Vagina (tissue), 2 donors: Measurements from ENCODE around the gene ZNF488. TPM values are rescaled to one million over a fixed set of nuclear protein-coding genes. Genes with fewer than 3 reads are reported as not detected.

ENCODE experiments used
- DNase-seq, 2 donors: peaks; one replicate each; pipeline ENCODE4 v3.0.0-alpha.2; 2017; ENCODE audit errors: extremely low spot score in 2 of 2
- H3K27ac ChIP-seq: fragments of 200-600 bp; sonication (generic); one replicate; pipeline ENCODE4 v1.5.1; 2019
- H3K27me3 ChIP-seq: fragments of 200-600 bp; sonication (generic); one replicate; pipeline ENCODE4 v1.5.1; 2019
- H3K36me3 ChIP-seq, 2 donors: fragments of 200-600 bp; sonication (generic); one replicate each; pipeline ENCODE4 v1.5.1; 2017 to 2019
- H3K4me1 ChIP-seq: fragments of 200-600 bp; sonication (generic); one replicate; pipeline ENCODE4 v1.5.1; 2019
- H3K4me3 ChIP-seq, 2 donors: fragments of 200-600 bp; sonication (generic); 1 replicate in 1 of 2; 2 replicates in 1 of 2; pipeline ENCODE4 v1.5.1; 2016 to 2019
- H3K9me3 ChIP-seq: fragments of 200-600 bp; sonication (generic); one replicate; pipeline ENCODE4 v1.5.1; 2019
- POLR2A ChIP-seq, 2 donors: fragments of 450-650 bp; IDR thresholded peaks; one replicate each; pipeline ENCODE4 v1.6.1; 2017; ENCODE audit warnings: antibody characterized with exemption in 2 of 2, mild to moderate bottlenecking in 2 of 2, moderate library complexity in 2 of 2
- POLR2AphosphoS5 ChIP-seq, 2 donors: sonication (generic); formaldehyde crosslinking; IDR thresholded peaks; one replicate each; pipeline ENCODE4 v1.9.0; 2017; ENCODE audit warnings: antibody characterized with exemption in 2 of 2, mild to moderate bottlenecking in 2 of 2, low read depth in 1 of 2; ENCODE audit not compliant: insufficient read depth in 1 of 2
- intact Hi-C: fragments of 100-400 bp; cut with DNase I; formaldehyde crosslinking; loops from one replicate; pipeline ENCODE4 v1.15.1; 2023
- total RNA-seq: library from RNA; depleted of rRNA; stranded (reverse); fragments of >200 nt; gene quantifications from one replicate; pipeline ENCODE4 v1.2.3, GENCODE V29; 2016
- TF ChIP-seq, protein P1 (sequence below), 3 experiments: fragments of 450-650 bp in 2 of 3; fragments of 200-600 bp in 1 of 3; sonication (generic) in 1 of 3; IDR thresholded peaks; one replicate each; pipeline ENCODE4 v1.5.1; 2017 to 2019; ENCODE audit warnings: antibody characterized with exemption in 3 of 3, mild to moderate bottlenecking in 2 of 3, moderate library complexity in 2 of 3

The ZNF488 gene
- total RNA-seq, 1 donor from 2014 or later = not detected

DNA sequence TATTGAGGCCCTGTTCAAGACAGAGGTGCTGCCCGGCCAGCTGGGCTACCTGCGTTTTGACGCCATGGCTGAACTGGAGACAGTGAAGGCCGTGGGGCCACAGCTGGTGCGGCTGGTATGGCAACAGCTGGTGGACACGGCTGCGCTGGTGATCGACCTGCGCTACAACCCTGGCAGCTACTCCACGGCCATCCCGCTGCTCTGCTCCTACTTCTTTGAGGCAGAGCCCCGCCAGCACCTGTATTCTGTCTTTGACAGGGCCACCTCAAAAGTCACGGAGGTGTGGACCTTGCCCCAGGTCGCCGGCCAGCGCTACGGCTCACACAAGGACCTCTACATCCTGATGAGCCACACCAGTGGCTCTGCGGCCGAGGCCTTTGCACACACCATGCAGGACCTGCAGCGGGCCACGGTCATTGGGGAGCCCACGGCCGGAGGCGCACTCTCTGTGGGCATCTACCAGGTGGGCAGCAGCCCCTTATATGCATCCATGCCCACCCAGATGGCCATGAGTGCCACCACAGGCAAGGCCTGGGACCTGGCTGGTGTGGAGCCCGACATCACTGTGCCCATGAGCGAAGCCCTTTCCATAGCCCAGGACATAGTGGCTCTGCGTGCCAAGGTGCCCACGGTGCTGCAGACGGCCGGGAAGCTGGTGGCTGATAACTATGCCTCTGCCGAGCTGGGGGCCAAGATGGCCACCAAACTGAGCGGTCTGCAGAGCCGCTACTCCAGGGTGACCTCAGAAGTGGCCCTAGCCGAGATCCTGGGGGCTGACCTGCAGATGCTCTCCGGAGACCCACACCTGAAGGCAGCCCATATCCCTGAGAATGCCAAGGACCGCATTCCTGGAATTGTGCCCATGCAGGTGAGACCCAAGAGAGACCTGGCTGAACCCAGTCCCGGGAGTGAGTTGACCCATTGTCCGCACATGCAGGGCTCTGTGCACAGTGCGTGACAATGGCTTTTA lies 33.1 kb downstream of the ZNF488 start:
- DNase-seq = no peak
- Histone ChIP-seq H3K4me1 (no peaks in the 10 kb centered on the region), H3K9me3 (no peaks in the 10 kb centered on the region), H3K27me3 (no peaks in the 10 kb centered on the region), H3K27ac (no peak overlapping the region), H3K4me3 (no peak overlapping the region), H3K36me3 (no peaks in the 10 kb centered on the region)
- intact Hi-C loops = no loop called here
- TF ChIP-seq POLR2AphosphoS5 (IDR thresholded peaks at IDR 0.05; ENCODE audit: insufficient read depth in 1 of 2, low read depth in 1 of 2) (no peak), POLR2A (IDR thresholded peaks at IDR 0.05) (no peak)
- TF ChIP-seq, protein P1, sequence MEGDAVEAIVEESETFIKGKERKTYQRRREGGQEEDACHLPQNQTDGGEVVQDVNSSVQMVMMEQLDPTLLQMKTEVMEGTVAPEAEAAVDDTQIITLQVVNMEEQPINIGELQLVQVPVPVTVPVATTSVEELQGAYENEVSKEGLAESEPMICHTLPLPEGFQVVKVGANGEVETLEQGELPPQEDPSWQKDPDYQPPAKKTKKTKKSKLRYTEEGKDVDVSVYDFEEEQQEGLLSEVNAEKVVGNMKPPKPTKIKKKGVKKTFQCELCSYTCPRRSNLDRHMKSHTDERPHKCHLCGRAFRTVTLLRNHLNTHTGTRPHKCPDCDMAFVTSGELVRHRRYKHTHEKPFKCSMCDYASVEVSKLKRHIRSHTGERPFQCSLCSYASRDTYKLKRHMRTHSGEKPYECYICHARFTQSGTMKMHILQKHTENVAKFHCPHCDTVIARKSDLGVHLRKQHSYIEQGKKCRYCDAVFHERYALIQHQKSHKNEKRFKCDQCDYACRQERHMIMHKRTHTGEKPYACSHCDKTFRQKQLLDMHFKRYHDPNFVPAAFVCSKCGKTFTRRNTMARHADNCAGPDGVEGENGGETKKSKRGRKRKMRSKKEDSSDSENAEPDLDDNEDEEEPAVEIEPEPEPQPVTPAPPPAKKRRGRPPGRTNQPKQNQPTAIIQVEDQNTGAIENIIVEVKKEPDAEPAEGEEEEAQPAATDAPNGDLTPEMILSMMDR (IDR thresholded peaks at IDR 0.05) = no peak

DNA sequence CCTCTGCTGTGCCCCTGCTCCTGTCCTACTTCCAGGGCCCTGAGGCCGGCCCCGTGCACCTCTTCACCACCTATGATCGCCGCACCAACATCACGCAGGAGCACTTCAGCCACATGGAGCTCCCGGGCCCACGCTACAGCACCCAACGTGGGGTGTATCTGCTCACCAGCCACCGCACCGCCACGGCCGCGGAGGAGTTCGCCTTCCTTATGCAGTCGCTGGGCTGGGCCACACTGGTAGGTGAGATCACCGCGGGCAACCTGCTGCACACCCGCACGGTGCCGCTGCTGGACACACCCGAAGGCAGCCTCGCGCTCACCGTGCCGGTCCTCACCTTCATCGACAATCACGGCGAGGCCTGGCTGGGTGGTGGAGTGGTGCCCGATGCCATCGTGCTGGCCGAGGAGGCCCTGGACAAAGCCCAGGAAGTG lies 34.1 kb downstream of the ZNF488 start:
- Histone ChIP-seq H3K4me1 (no peaks in the 10 kb centered on the region), H3K27me3 (no peaks in the 10 kb centered on the region), H3K36me3 (no peaks in the 10 kb centered on the region), H3K9me3 (no peaks in the 10 kb centered on the region), H3K27ac (no peak overlapping the region), H3K4me3 (no peak overlapping the region)
- TF ChIP-seq POLR2A (IDR thresholded peaks at IDR 0.05) = no peak
- intact Hi-C loops = no loop called here
- DNase-seq = no peak

DNA sequence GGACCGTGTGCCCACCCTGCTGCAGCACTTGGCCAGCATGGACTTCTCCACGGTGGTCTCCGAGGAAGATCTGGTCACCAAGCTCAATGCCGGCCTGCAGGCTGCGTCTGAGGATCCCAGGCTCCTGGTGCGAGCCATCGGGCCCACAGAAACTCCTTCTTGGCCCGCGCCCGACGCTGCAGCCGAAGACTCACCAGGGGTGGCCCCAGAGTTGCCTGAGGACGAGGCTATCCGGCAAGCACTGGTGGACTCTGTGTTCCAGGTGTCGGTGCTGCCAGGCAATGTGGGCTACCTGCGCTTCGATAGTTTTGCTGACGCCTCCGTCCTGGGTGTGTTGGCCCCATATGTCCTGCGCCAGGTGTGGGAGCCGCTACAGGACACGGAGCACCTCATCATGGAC lies 34.6 kb downstream of the ZNF488 start:
- Histone ChIP-seq H3K27ac (no peak overlapping the region), H3K36me3 (no peaks in the 10 kb centered on the region), H3K4me3 (no peak overlapping the region), H3K27me3 (no peaks in the 10 kb centered on the region), H3K4me1 (no peaks in the 10 kb centered on the region), H3K9me3 (no peaks in the 10 kb centered on the region)
- no peak for DNase-seq
- TF ChIP-seq, protein P1 (IDR thresholded peaks at IDR 0.05) = no peak
- TF ChIP-seq POLR2AphosphoS5 (IDR thresholded peaks at IDR 0.05; ENCODE audit: insufficient read depth in 1 of 2, low read depth in 1 of 2) (no peak), POLR2A (IDR thresholded peaks at IDR 0.05) (no peak)
- intact Hi-C loops = no loop called here

DNA sequence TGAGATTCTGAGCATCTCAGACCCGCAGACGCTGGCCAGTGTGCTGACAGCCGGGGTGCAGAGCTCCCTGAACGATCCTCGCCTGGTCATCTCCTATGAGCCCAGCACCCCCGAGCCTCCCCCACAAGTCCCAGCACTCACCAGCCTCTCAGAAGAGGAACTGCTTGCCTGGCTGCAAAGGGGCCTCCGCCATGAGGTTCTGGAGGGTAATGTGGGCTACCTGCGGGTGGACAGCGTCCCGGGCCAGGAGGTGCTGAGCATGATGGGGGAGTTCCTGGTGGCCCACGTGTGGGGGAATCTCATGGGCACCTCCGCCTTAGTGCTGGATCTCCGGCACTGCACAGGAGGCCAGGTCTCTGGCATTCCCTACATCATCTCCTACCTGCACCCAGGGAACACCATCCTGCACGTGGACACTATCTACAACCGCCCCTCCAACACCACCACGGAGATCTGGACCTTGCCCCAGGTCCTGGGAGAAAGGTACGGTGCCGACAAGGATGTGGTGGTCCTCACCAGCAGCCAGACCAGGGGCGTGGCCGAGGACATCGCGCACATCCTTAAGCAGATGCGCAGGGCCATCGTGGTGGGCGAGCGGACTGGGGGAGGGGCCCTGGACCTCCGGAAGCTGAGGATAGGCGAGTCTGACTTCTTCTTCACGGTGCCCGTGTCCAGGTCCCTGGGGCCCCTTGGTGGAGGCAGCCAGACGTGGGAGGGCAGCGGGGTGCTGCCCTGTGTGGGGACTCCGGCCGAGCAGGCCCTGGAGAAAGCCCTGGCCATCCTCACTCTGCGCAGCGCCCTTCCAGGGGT lies 35.2 kb downstream of the ZNF488 start:
- Histone ChIP-seq H3K4me1 (no peaks in the 10 kb centered on the region), H3K36me3 (no peaks in the 10 kb centered on the region), H3K9me3 (no peaks in the 10 kb centered on the region), H3K27ac (no peak overlapping the region), H3K4me3 (no peak overlapping the region), H3K27me3 (no peaks in the 10 kb centered on the region)
- no peak for DNase-seq
- intact Hi-C loops = no loop called here
- TF ChIP-seq POLR2AphosphoS5 (IDR thresholded peaks at IDR 0.05; ENCODE audit: insufficient read depth in 1 of 2, low read depth in 1 of 2) (no peak), POLR2A (IDR thresholded peaks at IDR 0.05) (no peak)
- TF ChIP-seq, protein P1 (IDR thresholded peaks at IDR 0.05) = no peak

DNA sequence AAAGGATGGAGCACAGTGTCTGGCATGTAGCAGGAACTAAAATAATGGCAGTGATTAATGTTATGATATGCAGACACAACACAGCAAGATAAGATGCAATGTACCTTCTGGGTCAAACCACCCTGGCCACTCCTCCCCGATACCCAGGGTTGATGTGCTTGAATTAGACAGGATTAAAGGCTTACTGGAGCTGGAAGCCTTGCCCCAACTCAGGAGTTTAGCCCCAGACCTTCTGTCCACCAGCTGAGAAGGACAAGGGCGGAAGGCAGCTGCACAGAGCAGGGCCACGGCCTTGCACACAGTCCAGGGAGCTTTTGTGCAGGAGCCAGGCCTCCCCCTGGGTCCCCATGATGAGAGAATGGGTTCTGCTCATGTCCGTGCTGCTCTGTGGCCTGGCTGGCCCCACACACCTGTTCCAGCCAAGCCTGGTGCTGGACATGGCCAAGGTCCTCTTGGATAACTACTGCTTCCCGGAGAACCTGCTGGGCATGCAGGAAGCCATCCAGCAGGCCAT lies 35.9 kb downstream of the ZNF488 start, which contains the start of gene RBP3:
RBP3 (plus strand) TSS at position 226 of the 514 bp plus-strand sequence; CDS start at position 348, 122 bp downstream.
- Histone ChIP-seq H3K36me3 (no peaks in the 10 kb centered on the region), H3K9me3 (no peaks in the 10 kb centered on the region), H3K27ac (no peak within 1 kb of the TSS), H3K4me3 (no peak within 1 kb of the TSS), H3K4me1 (no peaks in the 10 kb centered on the region), H3K27me3 (no peaks in the 10 kb centered on the region)
- TF ChIP-seq POLR2AphosphoS5 (IDR thresholded peaks at IDR 0.05; ENCODE audit: insufficient read depth in 1 of 2, low read depth in 1 of 2) = no peak
- TF ChIP-seq, protein P1 (IDR thresholded peaks at IDR 0.05) = no peak
- no peak for TF ChIP-seq POLR2A (IDR thresholded peaks at IDR 0.05)
- intact Hi-C loops = no loop called here
- DNase-seq = no peak
